Stimulated activated CD4-positive, alpha-beta T cell treated with anti-CD3 and anti-CD28 coated beads, Interleukin-1b, Interleukin-23, amount 100 ng/mL, for 24 hours (primary cell): ENCODE results near the gene CELSR2.
"Not testable (repeated sequence)": the region's sequence is repeated elsewhere in the genome, so short reads cannot be mapped to it uniquely, and the experiment has no call there.

ENCODE experiments used
- DNase-seq, 4 experiments: peaks; one replicate each; pipeline ENCODE4 v3.0.0-alpha.2; 2020; ENCODE audit warnings: low read depth in 4 of 4, low spot score in 1 of 4

Gene CELSR2, protein sequence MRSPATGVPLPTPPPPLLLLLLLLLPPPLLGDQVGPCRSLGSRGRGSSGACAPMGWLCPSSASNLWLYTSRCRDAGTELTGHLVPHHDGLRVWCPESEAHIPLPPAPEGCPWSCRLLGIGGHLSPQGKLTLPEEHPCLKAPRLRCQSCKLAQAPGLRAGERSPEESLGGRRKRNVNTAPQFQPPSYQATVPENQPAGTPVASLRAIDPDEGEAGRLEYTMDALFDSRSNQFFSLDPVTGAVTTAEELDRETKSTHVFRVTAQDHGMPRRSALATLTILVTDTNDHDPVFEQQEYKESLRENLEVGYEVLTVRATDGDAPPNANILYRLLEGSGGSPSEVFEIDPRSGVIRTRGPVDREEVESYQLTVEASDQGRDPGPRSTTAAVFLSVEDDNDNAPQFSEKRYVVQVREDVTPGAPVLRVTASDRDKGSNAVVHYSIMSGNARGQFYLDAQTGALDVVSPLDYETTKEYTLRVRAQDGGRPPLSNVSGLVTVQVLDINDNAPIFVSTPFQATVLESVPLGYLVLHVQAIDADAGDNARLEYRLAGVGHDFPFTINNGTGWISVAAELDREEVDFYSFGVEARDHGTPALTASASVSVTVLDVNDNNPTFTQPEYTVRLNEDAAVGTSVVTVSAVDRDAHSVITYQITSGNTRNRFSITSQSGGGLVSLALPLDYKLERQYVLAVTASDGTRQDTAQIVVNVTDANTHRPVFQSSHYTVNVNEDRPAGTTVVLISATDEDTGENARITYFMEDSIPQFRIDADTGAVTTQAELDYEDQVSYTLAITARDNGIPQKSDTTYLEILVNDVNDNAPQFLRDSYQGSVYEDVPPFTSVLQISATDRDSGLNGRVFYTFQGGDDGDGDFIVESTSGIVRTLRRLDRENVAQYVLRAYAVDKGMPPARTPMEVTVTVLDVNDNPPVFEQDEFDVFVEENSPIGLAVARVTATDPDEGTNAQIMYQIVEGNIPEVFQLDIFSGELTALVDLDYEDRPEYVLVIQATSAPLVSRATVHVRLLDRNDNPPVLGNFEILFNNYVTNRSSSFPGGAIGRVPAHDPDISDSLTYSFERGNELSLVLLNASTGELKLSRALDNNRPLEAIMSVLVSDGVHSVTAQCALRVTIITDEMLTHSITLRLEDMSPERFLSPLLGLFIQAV (N-terminal part only)

DNA sequence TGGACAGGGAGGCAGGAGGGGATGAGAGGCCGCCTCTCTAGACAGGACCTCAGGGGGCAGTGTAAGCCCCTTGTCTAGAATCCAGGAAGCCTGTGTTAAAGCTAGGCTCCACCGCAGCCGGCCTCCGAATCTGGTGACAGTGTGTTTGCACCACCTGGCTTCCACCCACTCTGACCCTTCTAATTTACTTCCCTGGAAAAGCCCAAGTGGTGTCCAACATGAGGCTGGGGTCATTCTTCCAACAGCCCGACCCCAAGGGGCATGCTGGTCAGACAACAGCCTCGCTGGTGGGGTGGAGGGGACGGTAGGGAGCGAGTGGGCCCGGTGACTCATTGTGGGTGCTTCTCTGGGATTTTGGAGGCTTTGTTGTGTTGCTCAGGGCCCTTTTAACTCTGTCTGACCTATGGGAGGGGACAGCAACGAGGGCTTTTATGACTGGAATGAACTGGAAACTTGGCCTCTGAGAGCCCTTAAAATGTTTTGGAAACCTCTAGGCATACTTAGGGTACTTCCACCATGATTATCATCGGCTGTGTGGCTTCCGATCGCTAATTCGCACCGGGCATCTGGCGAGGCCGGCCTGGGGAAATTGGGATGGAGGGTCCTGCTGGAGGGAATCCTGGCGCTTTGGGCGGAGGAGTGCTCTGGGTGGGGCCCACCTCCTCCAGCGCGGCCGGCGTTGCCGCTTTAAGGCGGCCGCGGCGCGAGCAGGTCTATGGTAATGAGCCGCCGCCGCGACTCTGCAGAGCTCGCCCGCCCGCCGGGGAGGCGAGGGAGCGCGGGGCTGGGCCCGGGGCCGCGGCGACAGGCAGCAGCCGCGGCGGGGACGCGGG, at the start of gene CELSR2:
Gene CELSR2 (plus strand): TSS at position 743 of the 833 bp plus-strand sequence. CDS start 541 bp downstream, outside the sequence.
- peak; percentile 18 to 50 (median 32) for DNase-seq

DNA sequence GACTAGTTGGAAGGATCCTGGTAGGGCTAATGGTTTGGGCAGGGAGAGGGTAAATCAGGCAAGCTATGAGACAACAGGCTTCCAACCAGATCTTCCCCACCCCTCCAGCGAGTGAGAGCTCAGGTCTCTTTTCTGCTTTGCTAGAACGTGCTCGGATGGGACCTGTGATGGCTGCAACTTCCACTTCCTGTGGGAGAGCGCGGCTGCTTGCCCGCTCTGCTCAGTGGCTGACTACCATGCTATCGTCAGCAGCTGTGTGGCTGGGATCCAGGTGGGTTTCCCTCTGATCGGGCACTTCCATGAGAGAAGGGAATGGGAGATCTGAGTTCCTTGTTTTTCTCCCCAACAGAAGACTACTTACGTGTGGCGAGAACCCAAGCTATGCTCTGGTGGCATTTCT, 49.6 kb upstream of the CELSR2 start:
- DNase-seq = no peak

DNA sequence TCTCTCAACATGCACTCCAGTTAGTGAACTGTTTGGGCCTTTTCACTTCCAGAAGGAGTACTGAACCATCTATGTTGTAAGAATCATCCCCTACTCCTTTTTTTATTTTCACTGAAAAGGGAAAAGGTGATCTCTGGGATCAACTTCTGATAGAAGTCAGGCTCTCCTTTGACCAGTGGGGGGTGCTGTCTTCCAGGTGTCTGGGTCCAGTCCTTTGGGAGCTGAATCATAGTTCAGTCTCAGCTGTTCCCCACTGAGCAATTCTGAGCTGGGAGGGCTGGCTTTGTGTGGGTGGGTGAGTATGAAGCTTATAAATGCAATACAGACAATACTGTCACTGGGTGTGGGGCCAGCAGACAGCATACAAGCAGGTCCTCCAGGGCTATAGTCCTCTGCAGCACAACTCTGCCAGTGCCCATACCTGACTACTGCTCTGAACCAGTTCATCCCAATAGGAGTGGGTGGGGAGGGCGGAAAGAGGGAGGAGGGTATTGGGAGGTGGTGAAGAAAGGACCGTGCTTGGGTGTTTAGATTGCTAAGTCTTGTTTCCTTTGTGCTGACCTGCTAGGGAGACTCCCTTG, 48.1 kb upstream of the CELSR2 start:
- DNase-seq = peak; percentile 42 to 72 (median 53)

DNA sequence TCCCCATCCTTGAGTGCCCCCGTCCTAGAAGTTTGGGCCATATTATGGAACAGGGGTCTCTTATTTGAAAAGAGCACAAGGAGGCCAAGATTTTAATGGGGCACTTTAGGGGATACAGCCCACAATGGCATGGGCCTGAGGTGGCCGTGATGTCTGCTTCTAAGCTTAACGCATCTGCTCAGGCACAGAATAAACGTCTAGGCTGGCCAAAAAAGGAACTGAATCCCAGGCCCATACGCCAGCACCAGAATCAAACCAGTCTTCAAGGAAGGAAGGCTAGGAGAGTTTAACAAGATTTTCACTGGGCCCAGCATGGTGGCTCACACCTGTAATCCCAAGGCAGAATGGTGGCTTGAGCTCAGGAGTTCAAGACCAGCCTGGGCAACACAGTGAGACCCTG, 44.9 kb upstream of the CELSR2 start:
- DNase-seq = no peak

DNA sequence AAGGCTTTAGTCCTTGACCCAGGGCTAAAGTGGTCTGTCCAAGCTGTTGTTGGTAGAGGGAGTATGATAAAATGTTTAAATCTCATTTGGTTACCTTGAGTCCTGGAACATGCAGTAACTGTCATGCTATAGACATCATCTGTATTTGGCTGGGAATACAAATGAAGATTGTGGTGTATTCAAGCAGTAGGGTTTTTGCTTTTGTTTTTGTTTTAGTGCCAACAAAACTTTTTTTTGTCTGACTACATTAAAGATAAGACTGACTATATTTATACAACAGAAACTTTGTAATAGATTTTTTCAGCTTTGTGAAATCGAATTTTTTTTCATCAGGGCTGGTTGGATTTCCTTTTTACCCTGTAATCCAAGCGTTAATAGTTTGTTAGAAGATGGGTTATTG, 43.0 kb upstream of the CELSR2 start:
- no peak for DNase-seq

DNA sequence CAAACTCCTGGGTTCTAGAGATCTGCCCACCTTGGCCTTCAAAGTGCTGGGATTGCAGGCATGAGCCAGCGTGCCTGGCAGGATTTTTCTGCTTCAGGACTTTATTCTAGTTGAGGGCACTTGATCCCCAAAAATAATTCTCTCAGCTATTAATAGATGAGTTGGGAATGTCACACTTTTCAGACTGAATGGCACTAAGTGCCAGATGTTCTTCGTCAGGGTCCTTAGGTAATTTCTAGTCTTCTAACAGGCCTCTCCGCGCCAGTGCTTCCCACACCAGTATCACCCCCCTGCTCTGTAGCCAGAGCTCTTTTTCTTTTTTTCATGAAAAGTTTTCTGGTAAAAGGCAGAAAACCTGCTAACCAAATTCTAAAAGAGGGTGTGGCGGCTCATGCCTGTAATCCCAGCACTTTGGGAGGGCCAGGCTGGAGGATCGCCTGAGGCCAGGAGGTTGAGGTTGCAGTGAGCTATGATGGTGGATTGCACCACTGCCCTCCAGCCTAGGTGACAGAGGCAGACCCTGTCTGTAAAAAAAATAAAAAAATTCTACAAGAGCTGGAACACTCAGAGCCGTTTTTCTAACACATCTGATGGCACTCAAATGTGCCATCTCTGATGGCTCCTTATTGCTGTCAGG, 41.8 kb upstream of the CELSR2 start:
- no peak for DNase-seq

DNA sequence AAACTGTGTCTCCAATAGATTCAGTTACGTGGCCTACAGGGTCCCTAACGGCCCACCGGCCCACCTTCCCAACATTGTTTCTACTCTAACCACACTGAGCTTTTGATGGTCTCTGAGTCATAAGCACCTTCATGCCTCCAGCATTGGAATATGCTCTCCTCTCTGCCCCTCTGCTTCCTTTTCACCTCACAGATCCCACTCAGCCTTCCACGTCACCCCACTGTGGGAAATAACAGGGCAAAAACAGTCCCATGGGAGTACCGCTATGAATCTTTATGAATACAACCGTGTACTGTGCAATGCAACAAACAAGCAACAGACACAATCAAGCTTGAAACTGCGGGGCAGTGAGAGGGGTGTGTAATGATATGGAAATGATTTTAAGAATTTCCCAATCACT, 40.9 kb upstream of the CELSR2 start:
- DNase-seq = no peak

DNA sequence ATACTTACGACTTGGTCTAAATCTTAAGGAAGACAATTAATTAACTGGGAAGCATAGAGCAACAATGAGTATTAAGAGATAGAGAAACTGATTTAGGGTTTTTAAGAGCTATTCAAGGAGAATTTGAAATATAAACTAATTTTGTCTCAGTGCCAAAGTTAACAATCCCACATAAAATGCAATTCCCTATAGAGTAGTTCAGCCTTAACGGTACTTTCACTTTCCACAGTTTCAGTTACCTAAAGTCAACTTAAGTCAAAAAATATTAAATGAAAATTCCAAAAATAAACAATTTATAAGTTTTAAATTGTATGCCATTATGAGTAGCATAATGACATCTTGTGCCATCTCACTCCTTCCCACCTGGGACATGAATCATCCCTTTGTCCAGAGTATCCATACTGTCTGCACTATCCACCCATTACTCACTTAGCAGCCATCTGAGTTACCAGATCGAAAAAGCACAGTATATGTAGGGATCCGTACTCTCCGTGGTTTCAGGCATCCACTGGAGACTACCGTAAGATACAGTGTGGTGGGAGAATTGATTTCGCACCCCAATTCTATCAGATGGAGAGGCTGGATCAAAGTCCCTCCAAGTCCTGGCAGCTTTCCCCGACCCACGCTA, 40.4 kb upstream of the CELSR2 start:
- no peak for DNase-seq

DNA sequence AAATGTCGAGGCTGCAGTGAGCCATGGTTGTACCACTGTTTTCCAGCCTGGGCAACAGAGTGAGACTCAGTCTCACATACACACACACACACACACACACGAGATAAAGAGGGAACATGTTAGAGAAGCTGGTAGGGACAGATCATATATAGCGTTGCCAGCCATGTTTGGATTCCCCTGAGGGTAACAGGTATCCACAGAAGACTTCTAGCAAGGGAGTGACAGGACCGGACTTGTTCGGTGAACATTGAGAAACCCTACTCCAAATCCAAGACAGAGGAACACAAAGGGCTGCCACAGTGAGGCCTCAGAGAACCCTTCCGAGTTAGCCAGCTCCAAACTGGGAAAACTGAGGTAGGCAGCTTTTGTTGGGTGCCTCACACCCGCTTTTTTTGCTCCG, 39.3 kb upstream of the CELSR2 start:
- no peak for DNase-seq

DNA sequence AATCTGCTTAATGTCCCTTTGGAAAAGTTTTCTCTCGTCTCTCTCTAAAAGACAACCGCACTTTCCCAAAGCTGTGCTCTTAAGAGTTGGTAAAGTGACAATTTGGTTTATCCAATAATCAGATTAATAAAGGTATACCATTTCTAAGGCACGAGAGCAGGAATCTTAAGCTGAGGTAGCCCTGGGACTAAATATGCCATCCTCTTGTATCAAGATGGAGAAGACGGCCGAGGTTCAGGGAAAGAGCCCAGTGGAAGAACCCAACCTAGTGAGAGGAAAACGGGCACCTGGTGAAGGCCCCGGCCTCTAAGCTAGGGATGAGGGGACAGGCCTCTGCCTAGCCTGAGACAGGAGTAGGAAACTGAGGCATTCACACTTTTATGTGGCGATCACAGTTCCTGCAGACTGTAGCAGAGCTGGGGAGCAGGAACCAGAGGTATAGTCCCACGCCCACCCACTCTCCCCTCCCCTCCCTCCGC, 36.0 kb upstream of the CELSR2 start:
- no peak for DNase-seq

DNA sequence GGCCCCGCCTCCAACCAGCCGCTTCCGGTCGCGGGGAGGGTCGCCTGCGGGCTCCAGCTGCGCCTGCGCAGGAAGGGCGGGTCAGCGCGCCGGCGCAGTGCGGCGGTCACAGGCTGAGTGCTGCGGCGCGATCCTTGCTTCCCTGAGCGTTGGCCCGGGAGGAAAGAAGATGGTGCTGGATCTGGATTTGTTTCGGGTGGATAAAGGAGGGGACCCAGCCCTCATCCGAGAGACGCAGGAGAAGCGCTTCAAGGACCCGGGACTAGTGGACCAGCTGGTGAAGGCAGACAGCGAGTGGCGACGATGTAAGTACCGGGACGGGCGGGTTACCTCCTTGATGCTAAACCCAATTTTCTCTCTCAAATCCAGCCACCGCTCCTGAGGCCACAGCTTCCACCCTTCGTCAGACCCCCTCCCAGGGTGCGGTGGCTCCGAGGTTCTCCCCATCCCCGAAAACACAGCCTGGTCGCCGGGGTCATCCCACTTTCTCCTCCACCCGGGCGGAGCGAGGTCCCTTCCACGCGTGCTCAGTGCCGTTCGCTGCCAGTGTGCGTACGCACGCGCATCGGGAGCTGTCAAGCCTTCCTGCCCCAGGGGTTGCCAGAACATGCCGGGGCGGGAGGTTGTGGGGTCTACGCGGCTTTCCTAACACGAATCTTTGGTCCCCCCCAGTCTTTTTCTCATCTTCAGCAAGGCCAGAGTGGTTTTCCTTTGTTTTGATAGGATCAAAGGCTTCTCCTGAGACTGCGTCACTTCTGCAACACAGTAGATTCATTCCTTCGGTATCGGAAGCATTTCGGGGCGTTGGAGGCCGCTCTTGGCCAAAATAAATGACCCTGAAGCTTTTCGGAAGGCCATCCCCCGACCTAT, 35.3 kb upstream of the CELSR2 start, which contains the start of gene SARS1:
Gene SARS1 (plus strand): TSS at position 95 of the 870 bp plus-strand sequence. CDS start 75 bp downstream, at position 170.
- peak; percentile 67 to 83 (median 78) for DNase-seq

DNA sequence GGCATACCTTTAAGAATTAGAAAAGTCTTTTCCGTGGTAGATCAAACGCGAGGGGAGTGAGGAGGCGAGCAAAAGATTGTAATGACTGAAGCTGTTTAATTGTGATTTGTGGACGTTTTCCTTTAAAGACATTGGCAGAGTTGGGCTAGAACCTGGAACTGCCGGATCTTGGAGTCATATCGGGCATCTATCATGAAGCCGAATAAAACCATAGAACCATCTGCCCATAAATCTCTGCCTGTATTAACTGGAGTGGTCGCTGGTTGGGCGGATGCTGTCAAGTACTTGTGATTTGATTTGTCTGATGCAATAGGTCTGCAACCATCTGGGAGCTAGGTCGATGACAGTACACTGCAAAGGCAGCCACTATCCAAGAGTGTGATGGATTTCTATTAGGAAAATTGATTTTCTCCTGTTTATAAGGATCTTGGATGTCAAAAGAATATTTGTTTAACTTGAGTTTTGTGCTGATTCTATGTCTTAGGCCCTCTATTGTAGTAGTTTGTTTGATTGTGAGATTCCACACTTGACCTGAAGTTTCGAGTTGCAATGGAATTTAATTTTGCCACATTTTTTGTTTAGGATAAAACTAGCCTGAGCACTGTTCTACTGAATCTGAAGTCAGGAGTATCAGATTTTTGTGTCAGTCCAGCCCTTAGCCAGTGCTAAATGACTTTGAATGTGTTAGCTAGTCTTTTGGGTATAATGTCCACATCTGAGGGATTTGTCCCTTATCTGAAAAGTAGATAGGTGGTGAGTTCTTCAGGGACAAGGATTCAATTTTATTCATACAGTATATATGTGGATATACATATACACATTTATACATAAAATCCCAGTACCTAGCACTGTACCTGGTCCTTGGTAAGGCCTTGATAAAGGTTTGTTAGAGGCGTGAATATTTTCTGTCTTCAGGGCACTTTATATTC, 34.4 kb upstream of the CELSR2 start:
- DNase-seq = peak in 3 of 4 experiments; percentile 11 to 34 (median 20)

DNA sequence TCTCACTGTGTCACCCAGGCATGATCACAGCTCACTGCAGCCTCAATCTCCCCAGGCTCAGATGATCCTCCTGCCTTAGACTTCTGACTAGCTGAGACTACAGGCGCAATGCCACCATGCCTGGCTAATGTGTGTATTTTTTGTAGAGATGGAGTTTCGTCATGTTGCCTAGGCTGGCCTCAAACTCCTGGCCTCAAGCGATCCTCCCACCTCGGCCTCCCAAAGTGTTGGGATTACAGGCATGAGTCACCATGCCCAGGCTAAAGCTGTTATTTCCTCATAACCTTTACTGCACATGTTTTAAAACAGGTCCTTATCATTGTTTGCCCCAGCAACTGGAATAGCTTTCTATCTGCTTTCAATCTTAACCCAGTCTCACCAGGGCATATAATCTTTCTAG, 32.7 kb upstream of the CELSR2 start:
- DNase-seq = no peak

DNA sequence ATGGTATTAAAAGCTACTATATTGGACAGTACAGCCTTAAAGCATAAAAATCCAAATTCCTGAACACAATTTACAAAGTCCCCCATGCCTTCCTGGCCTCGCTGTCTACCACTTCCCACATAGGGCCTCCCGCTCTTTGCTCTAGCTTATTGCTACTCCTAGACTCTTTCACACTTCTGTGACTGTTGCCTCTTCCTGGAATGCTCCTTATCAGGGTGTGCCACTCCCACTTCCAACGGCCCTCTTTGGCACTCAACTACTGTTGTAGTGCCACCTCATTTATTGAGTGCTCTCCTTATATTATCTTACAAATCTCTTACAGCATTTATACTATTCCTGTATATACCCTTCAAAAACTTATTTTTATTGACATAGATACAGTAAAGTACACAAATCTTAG, 30.8 kb upstream of the CELSR2 start:
- DNase-seq = no peak

DNA sequence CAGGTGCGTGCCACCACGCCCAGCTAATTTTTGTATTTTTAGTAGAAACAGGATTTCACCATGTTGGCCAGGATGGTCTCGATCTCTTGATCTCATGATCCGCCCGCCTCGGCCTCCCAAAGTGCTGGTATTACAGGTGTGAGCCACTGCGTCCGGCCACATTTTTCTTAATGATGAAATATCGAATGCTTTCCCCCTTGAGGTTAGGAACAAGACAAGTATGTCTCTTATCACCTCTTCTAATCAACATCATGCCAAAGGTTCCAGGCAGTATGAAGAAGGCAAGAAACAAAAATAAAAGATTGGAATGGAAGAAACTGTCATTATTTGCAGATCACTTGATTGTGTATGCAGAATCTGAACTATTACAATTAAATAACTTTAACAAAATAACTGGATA, 28.1 kb upstream of the CELSR2 start:
- not testable (repeated sequence) for DNase-seq

DNA sequence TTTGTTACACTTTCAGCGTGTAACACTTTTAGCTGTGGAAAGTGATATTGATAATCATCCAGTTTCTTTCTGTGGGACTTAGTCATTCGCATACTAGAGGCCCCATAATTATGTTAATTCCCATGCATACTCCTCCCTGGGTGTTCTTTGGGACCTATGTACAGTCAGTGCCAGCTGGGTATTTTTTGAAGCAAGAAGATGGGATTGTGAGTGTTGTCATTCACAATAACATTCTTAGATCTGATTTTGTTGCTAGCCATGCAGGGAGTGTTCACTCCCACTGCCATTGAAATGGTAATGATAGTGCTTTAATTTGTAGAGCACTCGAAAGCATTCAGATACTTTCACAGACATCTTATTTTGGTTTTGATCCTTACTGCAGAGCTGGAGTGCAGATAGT, 24.0 kb upstream of the CELSR2 start:
- no peak for DNase-seq
